ENCODE data around the gene KRI1.

KRI1 gene

GRCh38 chr19:10517760-10518443 lies 47.9 kb downstream of the KRI1 start:
- DNase-seq, result peak; percentile 23 to 30

- DNase-seq, result peak; percentile 16 to 35
Measured at GRCh38 chr19:10517361-10517759, 48.5 kb downstream of the KRI1 start, which contains the start of gene S1PR5. Gene S1PR5, minus strand, starts transcription at chr19:10517447. Its CDS starts 2,436 bp downstream, at chr19:10515011.

GRCh38 chr19:10516671-10517286 lies 49.0 kb downstream of the KRI1 start:
- peak in 1 of 2 donors; percentile 26 for DNase-seq

- peak; percentile 67 to 70 for DNase-seq
Measured at GRCh38 chr19:10516064-10516385, 49.8 kb downstream of the KRI1 start.

- DNase-seq, result peak; percentile 42 to 47
Measured at GRCh38 chr19:10514211-10515145, 51.3 kb downstream of the KRI1 start.

GRCh38 chr19:10513223-10513622 lies 52.6 kb downstream of the KRI1 start:
- DNase-seq, result no peak

- peak; percentile 60 to 67 for DNase-seq
Measured at GRCh38 chr19:10510301-10510802, 55.5 kb downstream of the KRI1 start.

- DNase-seq, result no peak
Measured at GRCh38 chr19:10508707-10509106, 57.1 kb downstream of the KRI1 start.

- no peak for DNase-seq
Measured at GRCh38 chr19:10508036-10508435, 57.8 kb downstream of the KRI1 start.

- peak; percentile 80 to 86 for DNase-seq
Measured at GRCh38 chr19:10505583-10506229, 60.1 kb downstream of the KRI1 start.

All from CD4-positive, alpha-beta T cell treated with Interleukin-4 for 1 hour (primary cell).